Panc1 (cell line): Measurements from ENCODE around the gene ICAM4.

Source experiments
- TF ChIP-seq, protein P1 (sequence below): fragments of 450-650 bp; IDR thresholded peaks from 2 replicates; pipeline ENCODE4 v1.5.1; 2017; ENCODE audit warnings: mild to moderate bottlenecking
- TF ChIP-seq, protein P2 (sequence below), 2 experiments: IDR thresholded peaks; 2 replicates each; pipeline ENCODE4 v1.6.1; 2011 to 2012; ENCODE audit warnings: low read depth in 2 of 2, control low read depth in 1 of 2, low read length in 1 of 2, mild to moderate bottlenecking in 1 of 2, moderate library complexity in 1 of 2; ENCODE audit not compliant: insufficient read depth in 1 of 2

GRCh38 chr19:10259162-10259905 is 27.4 kb upstream of the ICAM4 start:
- TF ChIP-seq, protein P1, sequence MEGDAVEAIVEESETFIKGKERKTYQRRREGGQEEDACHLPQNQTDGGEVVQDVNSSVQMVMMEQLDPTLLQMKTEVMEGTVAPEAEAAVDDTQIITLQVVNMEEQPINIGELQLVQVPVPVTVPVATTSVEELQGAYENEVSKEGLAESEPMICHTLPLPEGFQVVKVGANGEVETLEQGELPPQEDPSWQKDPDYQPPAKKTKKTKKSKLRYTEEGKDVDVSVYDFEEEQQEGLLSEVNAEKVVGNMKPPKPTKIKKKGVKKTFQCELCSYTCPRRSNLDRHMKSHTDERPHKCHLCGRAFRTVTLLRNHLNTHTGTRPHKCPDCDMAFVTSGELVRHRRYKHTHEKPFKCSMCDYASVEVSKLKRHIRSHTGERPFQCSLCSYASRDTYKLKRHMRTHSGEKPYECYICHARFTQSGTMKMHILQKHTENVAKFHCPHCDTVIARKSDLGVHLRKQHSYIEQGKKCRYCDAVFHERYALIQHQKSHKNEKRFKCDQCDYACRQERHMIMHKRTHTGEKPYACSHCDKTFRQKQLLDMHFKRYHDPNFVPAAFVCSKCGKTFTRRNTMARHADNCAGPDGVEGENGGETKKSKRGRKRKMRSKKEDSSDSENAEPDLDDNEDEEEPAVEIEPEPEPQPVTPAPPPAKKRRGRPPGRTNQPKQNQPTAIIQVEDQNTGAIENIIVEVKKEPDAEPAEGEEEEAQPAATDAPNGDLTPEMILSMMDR, result peak; percentile 81; the same call in 1 of the 2 replicates
- TF ChIP-seq, protein P2, sequence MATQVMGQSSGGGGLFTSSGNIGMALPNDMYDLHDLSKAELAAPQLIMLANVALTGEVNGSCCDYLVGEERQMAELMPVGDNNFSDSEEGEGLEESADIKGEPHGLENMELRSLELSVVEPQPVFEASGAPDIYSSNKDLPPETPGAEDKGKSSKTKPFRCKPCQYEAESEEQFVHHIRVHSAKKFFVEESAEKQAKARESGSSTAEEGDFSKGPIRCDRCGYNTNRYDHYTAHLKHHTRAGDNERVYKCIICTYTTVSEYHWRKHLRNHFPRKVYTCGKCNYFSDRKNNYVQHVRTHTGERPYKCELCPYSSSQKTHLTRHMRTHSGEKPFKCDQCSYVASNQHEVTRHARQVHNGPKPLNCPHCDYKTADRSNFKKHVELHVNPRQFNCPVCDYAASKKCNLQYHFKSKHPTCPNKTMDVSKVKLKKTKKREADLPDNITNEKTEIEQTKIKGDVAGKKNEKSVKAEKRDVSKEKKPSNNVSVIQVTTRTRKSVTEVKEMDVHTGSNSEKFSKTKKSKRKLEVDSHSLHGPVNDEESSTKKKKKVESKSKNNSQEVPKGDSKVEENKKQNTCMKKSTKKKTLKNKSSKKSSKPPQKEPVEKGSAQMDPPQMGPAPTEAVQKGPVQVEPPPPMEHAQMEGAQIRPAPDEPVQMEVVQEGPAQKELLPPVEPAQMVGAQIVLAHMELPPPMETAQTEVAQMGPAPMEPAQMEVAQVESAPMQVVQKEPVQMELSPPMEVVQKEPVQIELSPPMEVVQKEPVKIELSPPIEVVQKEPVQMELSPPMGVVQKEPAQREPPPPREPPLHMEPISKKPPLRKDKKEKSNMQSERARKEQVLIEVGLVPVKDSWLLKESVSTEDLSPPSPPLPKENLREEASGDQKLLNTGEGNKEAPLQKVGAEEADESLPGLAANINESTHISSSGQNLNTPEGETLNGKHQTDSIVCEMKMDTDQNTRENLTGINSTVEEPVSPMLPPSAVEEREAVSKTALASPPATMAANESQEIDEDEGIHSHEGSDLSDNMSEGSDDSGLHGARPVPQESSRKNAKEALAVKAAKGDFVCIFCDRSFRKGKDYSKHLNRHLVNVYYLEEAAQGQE (IDR thresholded peaks at IDR 0.05; ENCODE audit: insufficient read depth in 1 of 2, low read depth in 2 of 2, low read length in 1 of 2), result no peak
